HG02678 (cell line): ENCODE results near the gene TEKT5.

Source experiments
- ATAC-seq: cut with Tn5 transposase; IDR thresholded peaks from one replicate; pipeline ENCODE4 v1.9.1; 2021; ENCODE audit warnings: mild to moderate bottlenecking, moderate library complexity; ENCODE audit not compliant: unreplicated experiment

TEKT5 gene

GRCh38 chr16:10581507-10581906 lies 113.2 kb downstream of the TEKT5 start:
- no peak for ATAC-seq

DNA sequence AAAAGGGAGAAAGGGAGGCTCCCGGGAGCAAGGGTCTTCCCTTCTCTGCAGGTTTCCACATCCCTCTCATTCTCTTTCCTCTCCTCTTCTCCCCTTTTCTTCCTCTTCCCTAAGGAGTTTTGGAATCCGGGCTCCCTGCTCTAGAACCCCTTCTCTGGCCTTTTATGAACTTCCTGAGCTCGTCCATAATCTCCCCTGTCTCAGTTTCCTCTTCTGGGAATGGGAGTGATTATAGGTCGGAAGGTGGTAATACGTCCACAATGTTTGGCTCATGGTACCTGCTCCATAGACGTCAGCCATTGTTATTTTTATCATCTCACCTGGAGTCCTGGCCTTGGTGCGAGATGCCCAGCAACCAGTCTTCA lies 113.9 kb downstream of the TEKT5 start:
- no peak for ATAC-seq

- ATAC-seq = no peak
These were observed 114.5 kb downstream of the TEKT5 start, which contains the start of gene EMP2 for GRCh38 chr16:10579965-10580882. TSS of gene EMP2 (minus strand) at chr16:10580598. CDS start at chr16:10547617, 32,981 bp downstream.

DNA sequence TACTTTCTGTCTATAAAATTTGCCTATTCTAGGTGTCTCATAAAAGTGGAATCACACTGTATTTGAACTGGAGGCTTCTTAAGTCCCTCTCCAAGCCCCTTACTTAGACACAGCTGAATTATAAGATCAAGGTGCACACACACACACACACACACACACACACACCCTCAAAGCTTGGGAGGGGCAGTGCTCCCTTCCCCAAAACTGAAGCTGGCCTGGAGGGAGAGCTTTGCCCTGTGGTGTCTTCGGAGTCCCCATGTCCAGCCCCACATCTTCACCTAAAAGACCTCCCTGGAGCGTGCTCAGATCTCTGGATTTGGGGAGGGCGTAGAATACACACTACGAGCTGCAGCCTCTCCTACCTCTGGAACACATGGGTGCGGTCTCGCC lies 115.2 kb downstream of the TEKT5 start:
- no peak for ATAC-seq

DNA sequence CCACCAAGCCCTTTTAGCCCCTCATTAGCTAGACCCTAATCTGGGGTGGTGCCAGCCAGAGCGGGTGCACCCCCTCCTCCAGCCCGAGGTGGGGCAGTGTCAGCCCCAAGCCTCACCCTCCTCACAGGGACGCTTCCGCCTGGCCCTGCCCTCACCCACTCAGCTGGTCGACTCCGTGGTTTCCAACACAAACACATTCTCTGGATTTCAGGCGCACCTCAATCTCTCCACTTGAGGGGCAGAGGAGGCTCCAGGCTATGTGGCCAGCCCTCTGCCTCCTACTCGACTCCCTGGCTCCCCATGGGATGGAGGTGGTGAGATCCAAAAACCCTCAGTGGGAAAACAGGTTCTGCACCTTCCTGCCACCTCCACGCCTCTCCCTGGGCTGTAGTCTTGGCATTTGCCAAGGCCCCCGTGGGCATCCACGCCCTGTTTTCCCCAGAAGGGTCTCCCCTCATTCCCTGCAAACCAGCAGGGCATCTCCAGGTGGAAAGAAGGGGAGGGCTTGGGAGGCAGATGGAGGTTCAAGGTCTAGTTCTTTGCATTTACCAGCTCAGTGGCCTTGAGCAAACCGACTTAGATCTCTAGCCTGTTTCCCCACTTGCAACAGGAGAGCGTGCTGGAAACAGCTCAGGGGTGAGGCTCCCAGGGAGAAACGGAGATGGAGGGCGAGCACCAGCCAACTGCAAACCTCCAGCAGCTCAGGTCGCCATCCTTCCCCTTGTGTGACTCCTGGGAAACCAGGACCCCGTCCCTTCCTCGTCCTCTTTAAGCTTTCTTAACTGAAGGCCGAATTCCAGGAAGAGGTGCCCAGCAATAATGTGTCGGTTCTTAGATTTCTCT lies 116.0 kb downstream of the TEKT5 start:
- ATAC-seq = no peak
